Choroid plexus epithelial cell (primary cell): ENCODE measurements around the gene PARN.
"Not testable (repeated sequence)": the region's sequence is repeated elsewhere in the genome, so short reads cannot be mapped to it uniquely, and the experiment has no call there.

Experiments
- DNase-seq: peaks from one replicate; pipeline ENCODE4 v3.0.0-alpha.2; 2010; ENCODE audit warnings: low read depth
- H3K4me3 ChIP-seq: 2 replicates; pipeline ENCODE4 v1.5.1; 2011; ENCODE audit warnings: low read depth, mild to moderate bottlenecking, control low read depth, low read length, moderate library complexity
- TF ChIP-seq, protein P1 (sequence below): conservative IDR thresholded peaks from 2 replicates; pipeline ENCODE4 v1.5.1; 2011; ENCODE audit warnings: low read depth, mild to moderate bottlenecking, control low read depth, inconsistent platforms, low read length, moderate library complexity

Gene PARN

DNA sequence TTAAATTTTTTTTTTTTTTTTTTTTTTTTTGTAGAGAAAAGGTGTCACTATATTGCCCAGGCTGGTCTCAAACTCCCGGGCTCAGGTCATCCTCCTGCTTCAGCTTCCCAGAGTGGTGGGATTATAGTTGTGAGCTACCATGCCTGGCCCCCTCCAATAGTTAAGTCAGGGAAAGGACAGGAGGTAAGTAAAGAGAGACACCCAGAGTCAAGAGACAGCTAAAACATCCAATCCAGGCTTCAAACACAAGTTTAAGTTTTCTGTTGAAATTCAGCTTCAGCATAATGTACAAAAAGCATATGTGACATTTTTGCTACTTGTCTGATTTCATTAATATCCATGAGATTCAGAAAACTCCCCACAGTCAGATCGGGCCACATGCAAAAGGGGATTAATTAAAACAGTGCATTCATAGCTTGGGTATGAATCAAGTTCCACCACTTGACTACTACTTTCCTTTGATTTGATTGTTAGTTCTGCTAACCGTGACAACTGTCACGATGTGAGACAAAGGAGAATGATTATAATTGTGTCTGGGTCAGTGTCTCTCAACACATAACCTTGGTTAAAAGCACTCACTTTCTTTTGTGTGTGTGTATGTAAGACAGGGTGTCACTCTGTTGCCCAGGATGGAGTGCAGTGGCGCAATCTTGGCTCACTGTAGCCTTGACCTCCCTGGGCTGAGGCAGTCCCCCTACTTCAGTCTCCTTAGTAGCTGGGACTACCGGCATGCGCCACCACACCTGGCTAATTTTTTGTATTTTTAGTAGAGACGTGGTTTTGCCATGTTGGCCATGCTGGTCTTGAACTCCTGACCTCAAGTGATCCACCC is 184.9 kb downstream of the PARN start:
- TF ChIP-seq, protein P1, sequence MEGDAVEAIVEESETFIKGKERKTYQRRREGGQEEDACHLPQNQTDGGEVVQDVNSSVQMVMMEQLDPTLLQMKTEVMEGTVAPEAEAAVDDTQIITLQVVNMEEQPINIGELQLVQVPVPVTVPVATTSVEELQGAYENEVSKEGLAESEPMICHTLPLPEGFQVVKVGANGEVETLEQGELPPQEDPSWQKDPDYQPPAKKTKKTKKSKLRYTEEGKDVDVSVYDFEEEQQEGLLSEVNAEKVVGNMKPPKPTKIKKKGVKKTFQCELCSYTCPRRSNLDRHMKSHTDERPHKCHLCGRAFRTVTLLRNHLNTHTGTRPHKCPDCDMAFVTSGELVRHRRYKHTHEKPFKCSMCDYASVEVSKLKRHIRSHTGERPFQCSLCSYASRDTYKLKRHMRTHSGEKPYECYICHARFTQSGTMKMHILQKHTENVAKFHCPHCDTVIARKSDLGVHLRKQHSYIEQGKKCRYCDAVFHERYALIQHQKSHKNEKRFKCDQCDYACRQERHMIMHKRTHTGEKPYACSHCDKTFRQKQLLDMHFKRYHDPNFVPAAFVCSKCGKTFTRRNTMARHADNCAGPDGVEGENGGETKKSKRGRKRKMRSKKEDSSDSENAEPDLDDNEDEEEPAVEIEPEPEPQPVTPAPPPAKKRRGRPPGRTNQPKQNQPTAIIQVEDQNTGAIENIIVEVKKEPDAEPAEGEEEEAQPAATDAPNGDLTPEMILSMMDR, result no peak
- no peak for DNase-seq
- H3K4me3 ChIP-seq, result no peak overlapping the region

DNA sequence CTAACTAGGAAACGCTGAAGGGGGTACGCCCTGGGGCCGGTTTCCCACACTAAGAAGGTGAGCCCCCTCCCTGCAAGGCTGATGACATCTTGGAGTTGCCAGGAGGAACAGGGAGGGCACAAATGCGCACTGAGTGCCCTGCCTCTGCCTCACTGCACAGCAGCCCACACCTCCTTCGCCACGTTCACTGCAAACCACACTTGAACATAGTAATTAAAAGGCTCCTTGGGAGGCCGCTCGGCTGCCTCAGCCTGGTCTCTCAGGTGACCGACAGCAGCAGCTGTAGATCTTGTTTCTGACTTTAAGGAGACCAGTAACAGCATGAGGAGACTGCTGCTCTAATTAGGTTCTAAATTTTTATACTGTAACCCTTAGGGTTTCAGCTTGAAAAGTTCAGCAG is 188.5 kb downstream of the PARN start:
- not testable (repeated sequence) for DNase-seq

DNA sequence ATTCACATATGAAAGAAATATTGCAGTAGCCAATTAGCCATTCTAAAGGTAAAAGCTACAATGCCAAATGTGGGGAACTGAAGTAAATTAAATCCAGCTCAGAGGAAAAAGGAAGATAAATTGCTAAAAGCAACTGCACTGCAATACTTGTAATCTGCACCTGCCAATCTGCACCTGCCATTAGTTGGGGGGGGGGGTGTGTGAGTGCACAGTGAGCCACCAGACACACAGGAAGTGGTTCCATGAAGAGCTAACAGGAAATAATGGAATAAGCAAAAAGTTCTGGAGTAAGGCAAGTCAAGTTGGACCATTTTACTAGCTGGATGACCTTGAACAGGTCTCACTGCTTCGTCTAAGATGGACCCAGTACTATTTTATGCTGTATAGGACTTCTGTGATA is 191.8 kb downstream of the PARN start:
- no peak overlapping the region for H3K4me3 ChIP-seq
- TF ChIP-seq, protein P1, result no peak
- no peak for DNase-seq

More for the DNA sequence above, 188.5 kb downstream of the PARN start:
- not testable (repeated sequence) for H3K4me3 ChIP-seq

DNA sequence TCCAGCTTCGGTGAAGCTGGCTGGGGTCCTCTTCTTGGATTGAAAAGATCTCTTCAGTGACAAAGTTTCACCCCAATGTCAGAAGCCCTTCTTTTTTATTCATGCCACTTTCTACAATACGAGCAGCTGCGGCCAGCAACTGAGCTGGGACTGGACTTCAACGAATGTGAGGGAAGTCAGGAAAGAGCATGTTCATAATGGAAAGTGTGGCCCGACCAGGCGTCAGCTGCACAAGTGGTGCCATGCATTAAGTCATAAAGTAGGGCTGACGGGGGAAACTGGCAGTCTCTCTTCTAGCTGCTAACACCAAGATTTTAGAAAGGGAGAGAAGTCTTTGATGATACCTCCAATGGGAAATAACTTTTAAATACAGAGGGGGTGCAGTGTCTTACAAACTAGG is 192.6 kb downstream of the PARN start:
- no peak overlapping the region for H3K4me3 ChIP-seq
- TF ChIP-seq, protein P1, result no peak
- DNase-seq, result no peak

DNA sequence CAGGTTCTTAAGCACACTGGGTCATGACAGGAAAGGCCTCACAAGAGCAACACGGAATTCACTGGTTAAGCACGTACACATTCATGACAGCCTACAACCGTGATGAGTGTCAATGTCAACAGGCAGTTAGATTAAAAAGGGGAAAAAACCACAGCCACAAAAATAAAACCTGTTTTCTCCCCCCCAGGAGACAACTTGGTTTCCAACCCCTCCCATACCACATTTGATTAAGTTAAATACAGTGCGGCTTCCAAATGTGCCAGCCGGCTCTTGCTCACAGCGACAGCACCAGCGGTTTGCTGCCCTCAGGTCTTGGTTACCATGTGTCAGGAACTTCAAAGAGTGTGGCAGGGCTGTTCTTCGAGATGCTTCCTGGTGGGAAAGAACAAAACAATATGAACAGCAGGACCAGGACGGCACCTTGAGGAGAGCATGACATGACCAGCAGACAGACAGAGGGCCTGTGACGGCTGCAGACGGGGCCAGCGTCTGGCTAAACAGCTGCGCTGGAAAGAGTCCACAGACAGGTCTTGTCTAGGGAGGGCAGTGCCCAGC is 193.6 kb downstream of the PARN start:
- no peak overlapping the region for H3K4me3 ChIP-seq
- DNase-seq, result no peak
- TF ChIP-seq, protein P1, result no peak

DNA sequence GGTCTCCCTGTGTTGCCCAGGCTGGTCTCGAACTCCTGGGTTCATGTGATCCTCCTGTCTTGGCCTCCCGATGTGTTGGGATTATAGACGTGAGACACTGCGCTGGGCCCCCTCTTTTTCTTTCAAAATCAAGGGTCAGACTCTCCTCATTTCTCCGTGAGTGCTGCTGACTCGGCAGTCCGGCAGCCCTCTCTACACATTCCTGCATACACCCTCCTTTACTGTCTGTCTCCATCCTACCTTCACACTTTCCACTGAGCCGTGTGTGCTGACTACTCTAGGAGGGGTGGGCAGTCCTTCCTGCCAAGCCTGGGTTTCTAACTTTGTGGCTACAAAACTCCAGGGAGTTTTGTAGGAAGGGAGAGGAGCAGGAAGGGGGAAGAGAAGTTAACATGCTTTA is 195.2 kb downstream of the PARN start:
- TF ChIP-seq, protein P1, result no peak
- no peak for DNase-seq
- no peak overlapping the region for H3K4me3 ChIP-seq

DNA sequence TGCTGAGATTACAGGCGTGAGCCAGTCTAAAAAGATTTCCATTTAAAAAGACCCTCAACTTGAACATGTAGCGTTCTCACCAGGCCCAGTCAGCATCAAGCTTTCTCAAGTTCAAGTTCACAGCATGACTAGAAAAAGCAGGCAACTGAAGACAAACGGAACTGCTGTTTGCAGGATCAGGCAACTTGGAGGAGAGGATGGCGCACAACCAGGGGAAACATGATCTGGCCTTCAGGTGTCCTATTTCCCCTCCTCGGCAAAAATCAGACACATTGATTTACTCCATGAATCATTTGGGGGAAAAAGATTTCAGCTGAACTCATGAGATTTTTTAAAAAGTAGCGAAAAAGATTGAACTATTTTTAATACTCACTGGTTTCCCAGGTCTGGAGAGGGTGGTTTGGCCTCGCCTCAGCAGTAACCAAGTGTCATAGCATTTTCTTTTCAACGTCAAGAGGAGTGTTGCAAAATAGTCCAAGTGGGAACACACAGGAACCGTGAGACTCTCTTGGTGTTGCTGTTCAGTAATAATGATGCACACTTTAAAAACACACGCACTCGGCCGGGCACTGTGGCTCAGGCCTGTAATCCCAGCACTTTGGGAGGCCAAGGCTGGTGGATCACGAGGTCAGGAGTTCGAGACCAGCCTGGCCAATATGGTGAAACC is 201.0 kb downstream of the PARN start:
- H3K4me3 ChIP-seq, DNase-seq: not testable (repeated sequence)

DNA sequence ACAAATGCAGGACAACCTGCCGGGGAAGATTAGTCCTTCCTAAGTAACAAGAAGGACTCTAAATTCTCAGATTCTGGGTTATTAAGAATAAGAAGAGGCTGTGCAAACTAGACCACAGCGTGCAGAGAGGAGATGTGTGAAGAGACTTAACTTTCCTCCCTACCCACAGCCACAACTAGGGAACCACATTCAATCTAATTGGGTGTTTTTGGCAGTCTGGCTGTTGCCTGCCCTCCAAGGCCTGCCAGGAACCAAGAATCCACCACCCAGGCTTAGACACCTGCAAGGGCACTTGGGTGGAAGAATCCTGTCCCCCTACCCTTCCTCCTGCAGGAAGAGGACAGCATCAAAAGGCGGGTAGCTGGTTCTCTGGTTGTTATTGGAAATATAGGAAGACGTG is 202.0 kb downstream of the PARN start:
- TF ChIP-seq, protein P1, result no peak
- no peak overlapping the region for H3K4me3 ChIP-seq
- DNase-seq, result no peak
